ENCODE results near the gene GGCX. TPM values are rescaled to one million over a fixed set of nuclear protein-coding genes. Genes with fewer than 3 reads are reported as not detected.
A peak's percentile ranks its signal among the peaks of the same experiment; 100 is the strongest.

GGCX gene
- total and polyA plus RNA-seq, 2 of the 13 experiments (the other 11 are each of a cell fraction or from before 2014, with no cell fraction given): 72.5 to 103 TPM

GRCh38 chr2:85602476-85603234, 41.4 kb upstream of the GGCX start, which contains the start of gene TMEM150A (continued):
- TF ChIP-seq SP5 (CRISPR knock-in tag; IDR thresholded peaks at IDR 0.05; ENCODE audit: borderline replicate concordance, low read depth) (peak; percentile 23; the same call in 1 of the 2 replicates), HOXA3 (CRISPR knock-in tag; IDR thresholded peaks at IDR 0.05) (peak; percentile 70; the same call in 1 of the 2 replicates), GPBP1L1 (CRISPR knock-in tag; IDR thresholded peaks at IDR 0.05) (no peak), PAF1 (CRISPR knock-in tag; IDR thresholded peaks at IDR 0.05) (no peak), ZNF782 (CRISPR knock-in tag; IDR thresholded peaks at IDR 0.05; ENCODE audit: borderline replicate concordance) (no peak), ZNF761 (CRISPR knock-in tag; conservative IDR thresholded peaks at IDR 0.05) (no peak), TRAFD1 (CRISPR knock-in tag; IDR thresholded peaks at IDR 0.05; ENCODE audit: borderline replicate concordance) (0 out of 2 replicates have a peak, but pooled peaks have one; percentile 57), SP140L (CRISPR knock-in tag; IDR thresholded peaks at IDR 0.05; ENCODE audit: borderline replicate concordance) (no peak; the same call in 1 of the 2 replicates), HNF1B (CRISPR knock-in tag; IDR thresholded peaks at IDR 0.05) (peak; percentile 60; the same call in 1 of the 2 replicates), BCL6 (CRISPR knock-in tag; IDR thresholded peaks at IDR 0.05) (no peak; the same call in 1 of the 2 replicates), SSRP1 (CRISPR knock-in tag; IDR thresholded peaks at IDR 0.05) (no peak), SIX4 (CRISPR knock-in tag; IDR thresholded peaks at IDR 0.05) (no peak), NFE2 (CRISPR knock-in tag; IDR thresholded peaks at IDR 0.05) (no peak), NAIF1 (CRISPR knock-in tag; IDR thresholded peaks at IDR 0.05; ENCODE audit: borderline replicate concordance) (no peak), HDAC1 (CRISPR knock-in tag; IDR thresholded peaks at IDR 0.05) (peak; percentile 83), ZNF672 (CRISPR knock-in tag; IDR thresholded peaks at IDR 0.05) (no peak), TRIM24 (CRISPR knock-in tag; IDR thresholded peaks at IDR 0.05) (no peak), MXD1 (CRISPR knock-in tag; IDR thresholded peaks at IDR 0.05) (peak; percentile 95), THAP9 (CRISPR knock-in tag; IDR thresholded peaks at IDR 0.05; ENCODE audit: borderline replicate concordance) (peak; percentile 62; the same call in 1 of the 2 replicates), KDM1A (CRISPR knock-in tag; IDR thresholded peaks at IDR 0.05) (no peak), ATF7-NPFF (CRISPR knock-in tag; IDR thresholded peaks at IDR 0.05; ENCODE audit: low read depth) (peak; percentile 89), RBAK (CRISPR knock-in tag; IDR thresholded peaks at IDR 0.05) (no peak), ERF (CRISPR knock-in tag; IDR thresholded peaks at IDR 0.05) (peak; percentile 40)

Measured in HepG2 (cell line).